A673 (cell line): ENCODE results near the gene ATG16L2. TPM values are rescaled to one million over a fixed set of nuclear protein-coding genes. Genes with fewer than 3 reads are reported as not detected.

ENCODE experiments used
- BruUV-seq: library from RNA; stranded (reverse); fragments of 400-500 nt; replicated peaks from 2 replicates; lab custom pipeline; 2021; lab: Mats Ljungman, UMichigan
- CTCF ChIA-PET: fragments of 300-600 bp; sonication (Branson Sonifier 250); formaldehyde crosslinking; loops from one replicate; lab custom pipeline; 2022; ENCODE audit warnings: antibody characterized with exemption; lab: Charles Lee
- POLR2A ChIA-PET: fragments of 300-600 bp; sonication (Branson Sonifier 250); formaldehyde crosslinking; loops from one replicate; lab custom pipeline; 2022; ENCODE audit warnings: antibody characterized with exemption; ENCODE audit not compliant: low non-redundant PET; lab: Charles Lee
- DNase-seq: peaks from one replicate; pipeline ENCODE4 v3.0.0-alpha.2; 2015; ENCODE audit warnings: low spot score
- H3K27ac ChIP-seq: fragments of 200-600 bp; sonication (generic); 2 replicates; pipeline ENCODE4 v1.5.1; 2016; ENCODE audit warnings: mixed run types, low read depth, mild to moderate bottlenecking, mixed read lengths, antibody characterized with exemption, low read length; ENCODE audit not compliant: poor library complexity, severe bottlenecking
- H3K27me3 ChIP-seq: fragments of 200-600 bp; sonication (generic); replicated peaks from 2 replicates; pipeline ENCODE4 v1.6.1; 2017; ENCODE audit warnings: mixed run types, low read depth, mild to moderate bottlenecking, mixed read lengths, antibody characterized with exemption, low read length; ENCODE audit not compliant: insufficient read depth, poor library complexity
- H3K36me3 ChIP-seq: fragments of 200-600 bp; sonication (generic); 2 replicates; pipeline ENCODE4 v1.6.1; 2016; ENCODE audit warnings: mixed run types, mild to moderate bottlenecking, mixed read lengths, antibody characterized with exemption, low read length; ENCODE audit not compliant: insufficient read depth, poor library complexity, severe bottlenecking
- H3K4me1 ChIP-seq: fragments of 200-600 bp; sonication (generic); 2 replicates; pipeline ENCODE4 v1.6.1; 2017; ENCODE audit warnings: mixed run types, mild to moderate bottlenecking, mixed read lengths, antibody characterized with exemption, low read length; ENCODE audit not compliant: insufficient read depth, poor library complexity, severe bottlenecking
- H3K4me3 ChIP-seq: fragments of 200-600 bp; sonication (generic); 2 replicates; pipeline ENCODE4 v1.5.1; 2016; ENCODE audit warnings: low read depth, mixed run types, mild to moderate bottlenecking, mixed read lengths, low read length; ENCODE audit not compliant: poor library complexity, severe bottlenecking
- H3K9me3 ChIP-seq: fragments of 200-600 bp; sonication (generic); 2 replicates; pipeline ENCODE4 v1.6.1; 2016; ENCODE audit warnings: mixed run types, low read depth, mild to moderate bottlenecking, mixed read lengths, antibody characterized with exemption, low read length; ENCODE audit not compliant: poor library complexity, severe bottlenecking
- CTCF ChIP-seq: fragments of 300-800, 200-600 bp; sonication (generic); conservative IDR thresholded peaks from 2 replicates; pipeline ENCODE4 v1.5.1; 2017; ENCODE audit warnings: low read depth, mild to moderate bottlenecking, antibody characterized with exemption, low read length, moderate library complexity, mixed read lengths
- EZH2 ChIP-seq: fragments of 200-600 bp; sonication (generic); IDR thresholded peaks from 2 replicates; pipeline ENCODE4 v1.6.1; 2017; ENCODE audit warnings: borderline replicate concordance, low read depth, mild to moderate bottlenecking, mixed read lengths, antibody characterized with exemption, low read length; ENCODE audit not compliant: poor library complexity, severe bottlenecking
- intact Hi-C: fragments of 100-400 bp; cut with micrococcal nuclease; formaldehyde crosslinking; loops from one replicate; pipeline ENCODE4 v1.10.0; 2022; ENCODE audit not compliant: unreplicated experiment
- total RNA-seq: library from RNA; stranded (reverse); gene quantifications from 2 replicates; pipeline ENCODE4 v1.2.3, GENCODE V29; 2021

The ATG16L2 gene
- total RNA-seq, 1 experiment from 2014 or later: 8.6 TPM

DNA sequence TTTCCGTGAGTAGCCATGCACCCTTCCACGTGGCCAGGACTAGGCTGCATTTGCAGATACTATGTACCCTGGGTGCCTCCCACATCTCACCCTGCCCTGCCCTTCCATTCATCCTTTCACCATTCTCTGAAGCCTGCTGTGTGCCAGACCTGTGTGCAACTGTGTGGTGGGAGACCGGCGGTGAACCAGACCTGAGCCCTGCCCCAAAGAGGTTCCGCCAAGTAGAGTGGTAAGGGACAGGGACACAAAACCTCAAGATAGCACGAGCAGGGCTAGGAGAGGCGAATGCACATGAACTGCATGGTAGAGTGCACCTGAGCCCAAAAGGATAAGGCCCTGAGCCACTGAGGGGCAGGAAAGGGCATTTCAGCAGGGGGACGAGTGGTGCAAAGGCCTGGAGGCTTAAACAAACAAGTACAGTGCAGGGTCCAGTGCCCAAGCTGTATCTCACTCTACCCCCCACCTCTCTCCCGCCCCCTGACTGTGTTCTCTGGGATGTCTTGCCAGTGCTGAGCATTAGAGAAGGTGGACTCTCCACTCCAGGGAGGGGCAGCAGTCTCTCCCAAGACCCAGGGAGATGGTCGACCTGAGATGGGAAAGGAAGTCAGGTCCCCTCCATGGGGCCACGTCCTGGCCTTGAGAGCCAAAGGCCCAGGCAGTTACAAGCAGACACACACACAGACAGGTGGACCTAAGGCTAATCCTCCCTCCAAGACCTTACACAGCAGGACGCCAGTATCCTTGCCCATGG lies 47.9 kb upstream of the ATG16L2 start:
- CTCF ChIA-PET: no interaction called here
- DNase-seq: no peak
- intact Hi-C loops: no loop called here

GRCh38 chr11:72767203-72768062 lies 46.8 kb upstream of the ATG16L2 start:
- Histone ChIP-seq H3K36me3 (no peaks in the 10 kb centered on the region), H3K27me3 (no peaks in the 10 kb centered on the region), H3K4me1 (no peaks in the 10 kb centered on the region), H3K27ac (no peak overlapping the region), H3K9me3 (no peaks in the 10 kb centered on the region), H3K4me3 (no peak overlapping the region)
- ChIA-PET CTCF (interaction anchor here (0.5 kb wide), 1 partner anchor 21 kb away, joined by 5 read pairs; no protein-coding TSS in a partner anchor), POLR2A (no interaction called here)
- TF ChIP-seq CTCF (no peak), EZH2 (no peak)
- no TSS peak for BruUV-seq
- intact Hi-C loops: no loop called here
- DNase-seq: no peak

More for the DNA sequence above, 47.9 kb upstream of the ATG16L2 start:
- no peak overlapping the region for H3K4me3 ChIP-seq
- H3K27ac ChIP-seq: no peak overlapping the region
- H3K27me3 ChIP-seq: no peaks in the 10 kb centered on the region
- POLR2A ChIA-PET: interaction anchor here (0.7 kb wide), 1 partner anchor 74 kb away, joined by 3 read pairs; no protein-coding TSS in a partner anchor
- no peaks in the 10 kb centered on the region for H3K4me1 ChIP-seq
- TF ChIP-seq CTCF: no peak
- no peak for TF ChIP-seq EZH2
- H3K9me3 ChIP-seq: no peaks in the 10 kb centered on the region
- no peaks in the 10 kb centered on the region for H3K36me3 ChIP-seq
- BruUV-seq: no TSS peak

DNA sequence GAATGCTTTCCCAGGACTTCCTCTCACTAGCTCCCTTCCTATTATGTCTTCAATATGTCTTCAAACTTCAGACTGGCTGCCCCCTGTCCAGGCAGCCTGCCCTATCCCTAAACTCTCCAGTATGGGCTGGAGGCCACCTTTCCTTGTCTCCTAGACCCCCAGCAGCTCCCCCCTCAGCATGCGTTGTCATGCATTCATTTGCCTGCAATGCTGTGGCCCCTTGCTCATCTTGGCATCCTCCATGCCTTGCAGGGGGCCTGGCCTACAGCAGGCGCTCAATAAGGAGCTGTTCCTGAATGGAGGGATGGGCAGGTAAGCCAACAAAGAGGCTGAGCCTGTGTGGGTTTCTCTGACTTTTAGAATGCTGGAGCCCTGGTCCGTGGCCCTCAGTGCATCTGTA lies 45.6 kb upstream of the ATG16L2 start:
- Histone ChIP-seq H3K36me3 (no peaks in the 10 kb centered on the region), H3K4me1 (peaks cover 11% of the 10 kb centered on the region), H3K4me3 (no peak overlapping the region), H3K27me3 (no peaks in the 10 kb centered on the region), H3K27ac (no peak overlapping the region), H3K9me3 (no peaks in the 10 kb centered on the region)
- no peak for DNase-seq
- TF ChIP-seq EZH2 (no peak), CTCF (no peak)
- ChIA-PET POLR2A (no interaction called here), CTCF (no interaction called here)
- BruUV-seq: no TSS peak
- intact Hi-C loops: no loop called here
